Stimulated activated effector memory CD8-positive, alpha-beta T cell treated with anti-CD3 and anti-CD28 coated beads, Interleukin-12 subunit alpha, Interleukin-12 subunit beta, amount 100 ng/mL, for 72 hours (primary cell): ENCODE results near the gene CAMK2B.

Experiments
- ATAC-seq: fragments of 150-1000 bp; cut with Tn5 transposase; 2 replicates; pipeline ENCODE4 v1.10.0; 2021
- DNase-seq, 2 donors: peaks; one replicate each; pipeline ENCODE4 v3.0.0; 2021 to 2022; ENCODE audit warnings: low spot score in 2 of 2
- H3K27ac Mint-ChIP-seq: one replicate; pipeline ENCODE4 v1.8.0; 2022; ENCODE audit warnings: mild to moderate bottlenecking, mixed read lengths
- H3K36me3 Mint-ChIP-seq: one replicate; pipeline ENCODE4 v1.8.0; 2022; ENCODE audit warnings: mild to moderate bottlenecking, mixed read lengths
- H3K4me1 Mint-ChIP-seq: one replicate; pipeline ENCODE4 v1.8.0; 2022; ENCODE audit warnings: mixed read lengths
- H3K4me3 Mint-ChIP-seq: one replicate; pipeline ENCODE4 v1.8.0; 2022; ENCODE audit warnings: mild to moderate bottlenecking, mixed read lengths
- H3K9me3 Mint-ChIP-seq: one replicate; pipeline ENCODE4 v1.8.0; 2022; ENCODE audit warnings: mixed read lengths

The CAMK2B gene

DNA sequence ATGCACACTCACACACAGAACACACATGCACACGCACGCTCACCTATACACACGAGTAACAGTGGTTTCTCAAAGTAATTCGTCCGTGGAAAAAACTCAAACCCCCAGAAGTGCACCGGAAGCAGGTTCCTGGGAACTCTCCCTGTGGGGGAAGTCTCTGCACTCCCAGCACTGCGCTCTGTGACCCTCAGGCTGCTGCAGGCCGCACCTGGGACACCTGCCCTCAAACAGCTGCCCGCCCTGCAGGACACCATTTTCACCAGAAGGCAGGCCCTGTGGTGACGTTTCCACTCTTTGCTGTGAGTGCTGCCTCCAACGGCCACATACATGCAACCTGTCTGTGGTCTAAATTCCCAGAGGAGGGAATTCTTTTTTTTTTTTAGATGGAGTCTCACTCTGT, 103.3 kb downstream of the CAMK2B start:
- no peak overlapping the region for H3K27ac Mint-ChIP-seq
- H3K9me3 Mint-ChIP-seq: no peaks in the 10 kb centered on the region
- H3K4me1 Mint-ChIP-seq: no peaks in the 10 kb centered on the region
- H3K4me3 Mint-ChIP-seq: no peak overlapping the region
- no peak for ATAC-seq
- no peaks in the 10 kb centered on the region for H3K36me3 Mint-ChIP-seq
- DNase-seq: no peak

DNA sequence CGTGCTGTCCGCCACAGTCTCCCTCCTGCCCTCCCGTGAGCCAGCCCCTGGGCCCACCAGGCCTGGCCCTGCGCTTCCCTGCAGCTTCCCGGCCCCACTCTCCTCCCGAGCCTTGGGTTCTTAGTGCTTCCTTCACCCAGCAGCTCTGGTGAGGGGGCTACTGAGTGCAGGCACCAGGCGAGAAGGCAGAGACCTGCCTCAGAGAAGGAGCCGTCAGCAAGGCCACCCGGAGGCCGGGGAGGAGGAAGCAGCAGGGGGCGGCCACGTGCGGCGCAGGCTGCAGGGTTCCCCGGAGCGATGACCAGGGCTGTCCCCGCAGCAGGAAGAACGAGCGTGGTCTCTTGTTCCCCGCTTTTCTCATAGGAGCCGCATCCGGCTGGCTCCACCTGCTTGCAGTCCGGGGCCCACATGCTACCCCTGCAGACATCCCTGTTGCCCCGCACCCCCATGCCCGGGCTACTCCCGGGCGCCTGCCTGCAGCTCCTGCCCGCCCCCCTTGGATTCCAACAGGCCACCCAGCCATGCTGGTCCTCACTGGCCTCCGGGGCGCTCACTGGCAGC, 104.1 kb downstream of the CAMK2B start:
- ATAC-seq: no peak
- Mint-ChIP-seq H3K4me3 (no peak overlapping the region), H3K36me3 (no peaks in the 10 kb centered on the region), H3K27ac (no peak overlapping the region), H3K4me1 (no peaks in the 10 kb centered on the region), H3K9me3 (no peaks in the 10 kb centered on the region)
- no peak for DNase-seq

DNA sequence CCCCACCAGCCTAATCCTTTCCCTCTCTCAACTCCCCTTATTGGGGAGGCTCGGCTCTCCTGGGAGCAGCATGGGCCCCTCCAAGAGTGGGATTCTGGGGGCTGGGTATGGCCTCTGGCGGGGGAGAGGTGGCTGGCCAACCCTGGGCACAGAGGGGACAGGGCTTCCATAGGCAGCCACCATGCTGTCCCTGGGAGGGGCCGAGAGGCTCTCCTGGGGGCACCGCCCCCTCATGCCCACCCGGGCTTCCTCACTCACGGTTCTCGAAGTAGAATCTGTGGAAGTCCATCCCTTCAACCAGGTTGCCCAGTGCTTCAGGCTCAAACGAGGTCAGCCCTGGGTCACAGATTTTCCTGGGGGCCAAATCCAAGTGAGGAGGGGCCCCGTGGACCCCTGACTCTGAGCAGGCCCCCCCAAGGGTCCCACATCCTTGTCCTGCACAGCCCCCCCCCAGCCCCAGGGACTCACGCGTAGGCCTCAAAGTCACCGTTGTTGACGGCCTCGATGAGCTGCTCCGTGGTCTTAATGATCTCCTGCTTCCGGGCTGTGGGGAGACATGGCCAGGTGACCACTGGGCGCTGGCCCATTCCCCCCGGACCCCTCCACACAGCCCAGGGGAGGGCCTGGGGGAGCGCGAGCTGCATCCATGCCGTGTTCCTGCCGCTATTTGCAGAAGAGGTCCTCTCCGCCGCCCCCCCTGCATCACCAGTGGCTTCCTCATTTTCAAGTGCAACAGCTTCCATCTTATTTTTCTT, 104.9 kb downstream of the CAMK2B start:
- H3K27ac Mint-ChIP-seq: no peak overlapping the region
- ATAC-seq (no peak), DNase-seq (no peak)
- H3K36me3 Mint-ChIP-seq: no peaks in the 10 kb centered on the region
- H3K9me3 Mint-ChIP-seq: no peaks in the 10 kb centered on the region
- H3K4me1 Mint-ChIP-seq: no peaks in the 10 kb centered on the region
- no peak overlapping the region for H3K4me3 Mint-ChIP-seq

GRCh38 chr7:44220046-44220357, 105.4 kb downstream of the CAMK2B start:
- H3K4me3 Mint-ChIP-seq: no peak overlapping the region
- no peaks in the 10 kb centered on the region for H3K4me1 Mint-ChIP-seq
- DNase-seq (no peak), ATAC-seq (no peak)
- H3K9me3 Mint-ChIP-seq: no peaks in the 10 kb centered on the region
- H3K36me3 Mint-ChIP-seq: no peaks in the 10 kb centered on the region
- H3K27ac Mint-ChIP-seq: no peak overlapping the region

DNA sequence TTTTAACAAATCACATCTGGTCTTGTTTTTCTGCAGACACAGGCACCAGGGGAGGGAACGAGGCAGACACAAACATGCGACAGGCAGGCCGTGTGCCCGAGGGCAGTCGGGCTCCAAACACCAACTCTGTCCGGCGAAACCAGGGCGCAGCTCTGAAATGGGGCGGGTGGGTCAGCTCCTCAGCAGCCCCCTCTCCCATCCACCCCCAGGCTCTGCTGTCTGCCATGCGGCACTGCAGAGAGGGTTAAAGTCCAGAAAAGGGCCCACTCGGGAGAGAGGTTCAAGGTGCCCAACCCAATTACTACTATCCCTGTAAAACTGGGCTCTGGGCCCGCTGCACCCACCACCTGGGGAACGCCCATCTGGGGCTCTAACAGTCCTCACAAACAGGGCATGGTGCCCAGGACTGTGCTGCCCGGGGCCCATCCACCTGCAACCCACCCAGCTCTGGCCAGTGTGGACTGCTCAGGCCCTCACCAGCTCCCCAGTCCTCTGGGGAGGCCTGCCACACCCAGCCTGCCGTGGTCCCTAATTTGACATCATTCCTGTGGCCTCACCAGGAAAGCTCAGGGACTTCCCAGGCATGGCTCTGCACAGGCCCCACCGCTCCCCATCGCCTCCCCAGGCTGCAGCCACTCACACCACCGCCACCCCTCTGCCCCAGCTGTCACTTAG, 105.9 kb downstream of the CAMK2B start:
- Mint-ChIP-seq H3K36me3 (no peaks in the 10 kb centered on the region), H3K27ac (no peak overlapping the region), H3K4me1 (peaks cover under 1% of the 10 kb centered on the region), H3K4me3 (no peak overlapping the region), H3K9me3 (no peaks in the 10 kb centered on the region)
- DNase-seq: no peak
- no peak for ATAC-seq

DNA sequence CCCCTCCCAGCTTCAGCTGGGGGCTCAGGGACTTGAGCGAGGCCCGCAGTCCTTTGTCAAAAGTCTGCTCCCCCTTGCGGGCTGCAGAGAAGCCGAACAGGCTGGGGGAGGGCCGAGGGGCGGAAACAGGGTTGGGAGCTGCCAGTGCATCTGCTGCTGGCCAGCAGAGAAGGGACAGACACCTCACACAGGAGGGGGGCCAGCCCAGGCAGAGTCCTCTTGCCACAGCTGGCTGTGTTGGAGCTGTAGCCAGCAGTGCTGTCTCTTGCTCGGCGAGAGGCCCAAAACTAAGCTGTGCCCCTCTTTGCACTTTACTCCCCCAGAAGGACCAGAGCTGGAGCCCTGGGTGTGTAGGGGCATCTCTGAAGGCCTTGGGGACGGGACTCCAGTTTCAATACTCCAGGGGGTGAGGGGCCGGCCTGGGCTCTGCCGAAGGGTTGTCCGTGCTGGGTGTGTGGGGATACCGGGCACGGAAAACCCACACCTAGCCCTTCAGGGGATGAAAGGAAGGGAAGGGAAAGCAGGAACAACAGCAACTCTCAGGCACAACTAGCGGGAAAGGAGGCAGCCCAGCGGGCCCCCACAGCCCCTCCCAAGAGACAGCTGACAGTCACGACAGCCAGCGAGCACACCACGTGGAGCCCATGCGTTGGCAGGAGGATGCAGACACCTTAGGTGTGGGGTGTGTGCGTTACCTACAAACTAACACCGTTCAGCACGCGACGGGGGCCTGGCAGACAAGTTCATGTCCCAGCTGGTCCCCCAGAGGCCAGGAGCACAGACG, 106.8 kb downstream of the CAMK2B start:
- H3K36me3 Mint-ChIP-seq: no peaks in the 10 kb centered on the region
- ATAC-seq (no peak), DNase-seq (no peak)
- H3K27ac Mint-ChIP-seq: no peak overlapping the region
- no peak overlapping the region for H3K4me3 Mint-ChIP-seq
- H3K9me3 Mint-ChIP-seq: no peaks in the 10 kb centered on the region
- H3K4me1 Mint-ChIP-seq: peaks cover 5% of the 10 kb centered on the region

- Mint-ChIP-seq H3K36me3 (peaks cover 5% of the 10 kb centered on the region), H3K4me1 (peaks cover 5% of the 10 kb centered on the region), H3K4me3 (no peak overlapping the region), H3K9me3 (no peaks in the 10 kb centered on the region), H3K27ac (no peak overlapping the region)
- no peak for ATAC-seq
- DNase-seq: no peak
Measured at GRCh38 chr7:44217852-44218402, 107.5 kb downstream of the CAMK2B start.

DNA sequence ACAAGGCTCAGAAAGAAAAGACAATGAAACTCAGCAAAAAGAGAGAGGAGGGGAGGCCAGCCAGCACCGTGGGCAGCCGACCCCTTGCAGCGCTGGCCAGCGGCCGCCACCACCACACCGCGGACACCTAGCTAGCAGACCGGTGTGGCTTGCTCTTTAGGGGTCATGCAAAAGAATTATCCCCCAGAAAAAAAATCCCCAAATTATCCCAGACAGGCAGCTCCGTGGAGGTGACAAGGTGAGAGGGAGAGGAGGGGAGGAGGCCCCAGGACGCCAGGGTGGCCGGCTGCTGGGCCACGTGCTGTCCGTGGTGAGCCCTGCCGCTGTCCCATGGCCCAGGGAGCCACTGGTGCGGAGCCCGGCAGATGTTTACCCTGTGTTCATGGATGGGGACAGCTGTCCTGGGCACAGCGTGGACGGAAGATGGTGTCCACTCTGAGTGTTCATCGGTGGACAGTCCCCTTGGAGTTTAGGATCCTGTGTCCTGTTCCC, 108.1 kb downstream of the CAMK2B start:
- no peaks in the 10 kb centered on the region for H3K9me3 Mint-ChIP-seq
- peaks cover 12% of the 10 kb centered on the region for H3K36me3 Mint-ChIP-seq
- H3K27ac Mint-ChIP-seq: no peak overlapping the region
- H3K4me1 Mint-ChIP-seq: peaks cover 5% of the 10 kb centered on the region
- H3K4me3 Mint-ChIP-seq: no peak overlapping the region
- DNase-seq: no peak
- ATAC-seq: no peak

- DNase-seq (no peak), ATAC-seq (no peak)
- H3K36me3 Mint-ChIP-seq: peaks cover 18% of the 10 kb centered on the region
- no peaks in the 10 kb centered on the region for H3K9me3 Mint-ChIP-seq
- no peak overlapping the region for H3K27ac Mint-ChIP-seq
- no peak overlapping the region for H3K4me3 Mint-ChIP-seq
- peaks cover 5% of the 10 kb centered on the region for H3K4me1 Mint-ChIP-seq
Measured at GRCh38 chr7:44216521-44217222, 108.7 kb downstream of the CAMK2B start.

- Mint-ChIP-seq H3K27ac (no peak overlapping the region), H3K4me3 (no peak overlapping the region), H3K36me3 (peaks cover 24% of the 10 kb centered on the region), H3K4me1 (peaks cover 5% of the 10 kb centered on the region), H3K9me3 (no peaks in the 10 kb centered on the region)
- ATAC-seq (peak; percentile 14), DNase-seq (no peak)
Measured at GRCh38 chr7:44216019-44216418, 109.4 kb downstream of the CAMK2B start.

DNA sequence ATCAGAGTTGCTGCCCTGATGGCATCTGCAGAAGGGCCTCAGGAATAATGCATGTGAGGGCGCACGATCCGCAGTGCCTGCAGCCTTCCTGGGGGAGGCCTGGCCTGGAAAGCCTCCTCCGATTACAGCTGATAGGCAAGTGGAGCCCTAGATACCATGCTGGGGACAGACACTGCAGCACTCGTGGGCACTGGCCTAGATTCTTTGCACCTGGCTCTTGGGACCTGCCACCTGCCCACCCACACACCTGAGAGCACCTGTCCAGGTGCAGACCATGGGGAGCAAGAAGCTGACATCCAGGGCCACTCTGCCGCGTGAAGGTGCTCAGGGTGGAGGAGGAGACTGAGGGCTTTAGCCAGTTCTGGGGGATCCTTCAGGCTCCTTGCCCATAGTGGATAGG, 109.9 kb downstream of the CAMK2B start:
- Mint-ChIP-seq H3K9me3 (no peaks in the 10 kb centered on the region), H3K4me1 (peaks cover 5% of the 10 kb centered on the region), H3K36me3 (peaks cover 29% of the 10 kb centered on the region), H3K4me3 (no peak overlapping the region), H3K27ac (no peak overlapping the region)
- ATAC-seq (no peak), DNase-seq (no peak)

DNA sequence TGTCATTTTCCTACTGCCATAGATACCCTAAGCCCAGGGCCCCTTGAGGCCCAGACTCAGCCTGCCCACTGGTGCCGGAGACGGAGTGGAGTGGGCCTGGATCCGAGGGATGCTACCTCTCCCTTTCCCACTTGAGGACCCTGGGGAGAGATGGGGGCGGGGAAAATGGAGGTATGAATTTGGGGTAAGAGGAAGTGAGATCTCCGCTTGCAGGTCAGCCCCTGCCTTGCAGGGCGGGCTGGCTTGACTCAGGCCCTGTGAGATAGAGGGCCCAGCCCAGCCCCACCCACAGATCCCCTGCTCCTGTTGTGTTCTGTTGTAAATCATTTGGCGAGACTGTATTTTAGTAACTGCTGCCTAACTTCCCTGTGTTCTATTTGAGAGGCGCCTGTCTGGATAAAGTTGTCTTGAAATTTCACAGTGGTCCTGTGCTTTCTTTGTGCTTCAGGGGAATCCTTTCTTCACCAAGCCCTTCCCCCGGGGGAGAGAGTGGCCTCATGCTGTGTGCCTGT, 111.5 kb downstream of the CAMK2B start:
- no peaks in the 10 kb centered on the region for H3K9me3 Mint-ChIP-seq
- no peak for DNase-seq
- no peak for ATAC-seq
- H3K4me3 Mint-ChIP-seq: no peak overlapping the region
- peaks cover 45% of the 10 kb centered on the region for H3K36me3 Mint-ChIP-seq
- H3K4me1 Mint-ChIP-seq: peaks cover 5% of the 10 kb centered on the region
- peak overlapping the region; percentile 68 for H3K27ac Mint-ChIP-seq

- ATAC-seq: no peak
- H3K27ac Mint-ChIP-seq: peak overlapping the region; percentile 68
Measured at GRCh38 chr7:44213206-44213876, 112.1 kb downstream of the CAMK2B start.

DNA sequence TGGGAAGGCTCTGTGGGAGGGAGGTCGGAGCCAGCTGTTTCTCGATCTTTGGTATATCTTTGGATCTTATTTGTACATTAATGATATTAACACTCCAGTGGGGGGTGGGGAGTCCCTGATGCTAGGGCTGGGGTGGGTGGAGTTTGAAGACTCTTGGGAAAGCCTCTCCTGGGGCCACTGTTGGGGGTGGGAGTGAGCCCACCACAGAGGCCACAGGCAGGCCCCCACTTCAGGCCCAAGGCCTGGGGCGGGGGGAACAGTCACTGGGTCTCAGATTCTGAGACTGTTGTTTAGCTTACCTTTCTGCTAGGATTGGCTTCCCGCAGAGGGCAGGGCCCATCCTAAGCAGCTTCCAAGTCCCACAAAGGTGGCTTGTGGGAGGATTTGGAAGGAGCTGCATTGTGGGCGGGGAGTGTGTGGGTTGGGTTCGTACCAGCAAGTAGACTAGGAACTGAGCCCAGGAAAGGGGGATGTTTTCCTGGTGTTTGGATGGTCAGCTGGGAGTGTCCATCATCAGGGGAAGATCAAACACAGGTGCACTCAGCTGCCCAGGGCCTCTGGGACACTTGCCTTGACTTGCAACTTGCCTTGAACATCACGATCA, 112.7 kb downstream of the CAMK2B start:
- Mint-ChIP-seq H3K36me3 (peaks cover 58% of the 10 kb centered on the region), H3K9me3 (no peaks in the 10 kb centered on the region), H3K27ac (no peak overlapping the region), H3K4me3 (no peak overlapping the region), H3K4me1 (peaks cover 5% of the 10 kb centered on the region)
- ATAC-seq (no peak), DNase-seq (no peak)

More at GRCh38 chr7:44213206-44213876, 112.1 kb downstream of the CAMK2B start:
- Mint-ChIP-seq H3K9me3 (no peaks in the 10 kb centered on the region), H3K4me3 (no peak overlapping the region), H3K4me1 (peaks cover 5% of the 10 kb centered on the region), H3K36me3 (peaks cover 51% of the 10 kb centered on the region)
- DNase-seq: no peak
